ENCODE results near the gene BRICD5.

The BRICD5 gene

GRCh38 chr16:2236337-2237101 is 25.9 kb upstream of the BRICD5 start, which contains the start of gene DNASE1L2 (continued):
- TF ChIP-seq ZBTB44 (tag by site-specific recombination; IDR thresholded peaks at IDR 0.05) (no peak), KLF17 (tag by site-specific recombination; IDR thresholded peaks at IDR 0.05) (peak; percentile 33; the same call in 1 of the 2 replicates), ZBTB7A (tag by site-specific recombination; IDR thresholded peaks at IDR 0.05; ENCODE audit: low read depth) (no peak), ZNF335 (tag by site-specific recombination; conservative IDR thresholded peaks at IDR 0.05) (peak; percentile 43), ZNF132 (tag by site-specific recombination; IDR thresholded peaks at IDR 0.05; ENCODE audit: borderline replicate concordance) (no peak), ATF2 (tag by site-specific recombination; IDR thresholded peaks at IDR 0.05; ENCODE audit: low read depth) (no peak), OVOL3 (tag by site-specific recombination; IDR thresholded peaks at IDR 0.05) (no peak), ZNF501 (tag by site-specific recombination; IDR thresholded peaks at IDR 0.05) (no peak), OSR2 (tag by site-specific recombination; IDR thresholded peaks at IDR 0.05) (no peak), ZNF837 (tag by site-specific recombination; IDR thresholded peaks at IDR 0.05) (no peak), BCL11B (tag by site-specific recombination; IDR thresholded peaks at IDR 0.05; ENCODE audit: low read depth) (peak; percentile 15; the same call in 1 of the 2 replicates), ZNF558 (tag by site-specific recombination; IDR thresholded peaks at IDR 0.05) (no peak), ZNF549 (tag by site-specific recombination; IDR thresholded peaks at IDR 0.05) (no peak), WT1 (tag by site-specific recombination; IDR thresholded peaks at IDR 0.05) (no peak), ZNF404 (tag by site-specific recombination; IDR thresholded peaks at IDR 0.05) (no peak), ZNF138 (tag by site-specific recombination; IDR thresholded peaks at IDR 0.05; ENCODE audit: borderline replicate concordance) (no peak), ZNF629 (tag by site-specific recombination; IDR thresholded peaks at IDR 0.05) (peak; percentile 23; the same call in 1 of the 2 replicates), ZNF394 (tag by site-specific recombination; IDR thresholded peaks at IDR 0.05; ENCODE audit: borderline replicate concordance) (no peak), AEBP2 (tag by site-specific recombination; IDR thresholded peaks at IDR 0.05; ENCODE audit: borderline replicate concordance) (no peak), ZNF221 (tag by site-specific recombination; IDR thresholded peaks at IDR 0.05; ENCODE audit: borderline replicate concordance) (no peak), KLF7 (tag by site-specific recombination; IDR thresholded peaks at IDR 0.05; ENCODE audit: borderline replicate concordance) (peak; percentile 18; the same call in 1 of the 2 replicates), ZNF24 (tag by site-specific recombination; IDR thresholded peaks at IDR 0.05) (no peak), KLF9 (tag by site-specific recombination; IDR thresholded peaks at IDR 0.05; ENCODE audit: low read depth) (peak; percentile 71), ZNF426 (tag by site-specific recombination; IDR thresholded peaks at IDR 0.05) (no peak), ZNF37A (tag by site-specific recombination; IDR thresholded peaks at IDR 0.05) (no peak), ZNF391 (tag by site-specific recombination; IDR thresholded peaks at IDR 0.05; ENCODE audit: borderline replicate concordance, low read depth) (no peak), ZNF639 (tag by site-specific recombination; IDR thresholded peaks at IDR 0.05) (0 out of 2 replicates have a peak, but pooled peaks have one; percentile 19)
- TF ChIP-seq, protein P1, sequence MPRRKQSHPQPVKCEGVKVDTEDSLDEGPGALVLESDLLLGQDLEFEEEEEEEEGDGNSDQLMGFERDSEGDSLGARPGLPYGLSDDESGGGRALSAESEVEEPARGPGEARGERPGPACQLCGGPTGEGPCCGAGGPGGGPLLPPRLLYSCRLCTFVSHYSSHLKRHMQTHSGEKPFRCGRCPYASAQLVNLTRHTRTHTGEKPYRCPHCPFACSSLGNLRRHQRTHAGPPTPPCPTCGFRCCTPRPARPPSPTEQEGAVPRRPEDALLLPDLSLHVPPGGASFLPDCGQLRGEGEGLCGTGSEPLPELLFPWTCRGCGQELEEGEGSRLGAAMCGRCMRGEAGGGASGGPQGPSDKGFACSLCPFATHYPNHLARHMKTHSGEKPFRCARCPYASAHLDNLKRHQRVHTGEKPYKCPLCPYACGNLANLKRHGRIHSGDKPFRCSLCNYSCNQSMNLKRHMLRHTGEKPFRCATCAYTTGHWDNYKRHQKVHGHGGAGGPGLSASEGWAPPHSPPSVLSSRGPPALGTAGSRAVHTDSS (tag by site-specific recombination; IDR thresholded peaks at IDR 0.05) = no peak
